ENCODE results near the gene CBX2. TPM values are rescaled to one million over a fixed set of nuclear protein-coding genes. Genes with fewer than 3 reads are reported as not detected.
A peak's percentile ranks its signal among the peaks of the same experiment; 100 is the strongest.

CBX2 gene
- total RNA-seq, 1 donor from 2014 or later: 53.5 TPM

DNA sequence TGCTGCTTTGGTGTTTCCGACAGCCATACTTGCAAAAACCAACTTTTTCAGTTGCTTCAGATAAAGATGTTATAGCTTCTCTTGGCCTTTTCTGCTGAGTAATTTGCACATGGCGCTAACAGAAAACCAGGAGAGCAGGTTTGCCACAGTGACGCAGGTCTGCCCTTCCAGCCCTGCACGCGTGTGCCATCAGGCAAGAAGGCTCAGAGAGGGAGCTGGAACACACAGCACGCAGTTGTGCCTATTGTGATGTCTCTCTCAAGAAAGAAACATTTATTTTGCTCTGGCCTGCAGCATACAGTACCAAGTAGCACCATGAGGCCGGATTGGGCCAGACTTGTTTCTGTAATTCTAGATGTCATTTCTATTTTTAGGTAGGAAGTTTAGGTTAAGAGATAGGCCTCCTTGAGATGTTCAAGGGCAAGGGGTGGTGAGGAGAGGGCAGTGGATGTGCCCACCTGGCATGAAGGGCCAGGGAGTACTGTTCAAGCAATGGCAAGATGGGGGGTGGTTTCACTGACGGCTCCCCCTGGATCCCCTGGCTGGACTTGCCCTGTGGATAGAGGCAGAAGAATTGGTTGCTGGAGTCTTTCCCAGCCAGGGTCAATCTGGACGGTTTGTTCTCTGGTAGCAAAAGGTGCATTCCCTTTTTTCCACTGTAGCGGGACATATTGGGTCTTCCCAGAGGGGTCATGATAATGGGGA is 1.9 kb downstream of the CBX2 start:
- no peak for DNase-seq (ENCODE audit: low spot score)
- no peaks in the 10 kb centered on the region for H3K36me3 ChIP-seq

DNA sequence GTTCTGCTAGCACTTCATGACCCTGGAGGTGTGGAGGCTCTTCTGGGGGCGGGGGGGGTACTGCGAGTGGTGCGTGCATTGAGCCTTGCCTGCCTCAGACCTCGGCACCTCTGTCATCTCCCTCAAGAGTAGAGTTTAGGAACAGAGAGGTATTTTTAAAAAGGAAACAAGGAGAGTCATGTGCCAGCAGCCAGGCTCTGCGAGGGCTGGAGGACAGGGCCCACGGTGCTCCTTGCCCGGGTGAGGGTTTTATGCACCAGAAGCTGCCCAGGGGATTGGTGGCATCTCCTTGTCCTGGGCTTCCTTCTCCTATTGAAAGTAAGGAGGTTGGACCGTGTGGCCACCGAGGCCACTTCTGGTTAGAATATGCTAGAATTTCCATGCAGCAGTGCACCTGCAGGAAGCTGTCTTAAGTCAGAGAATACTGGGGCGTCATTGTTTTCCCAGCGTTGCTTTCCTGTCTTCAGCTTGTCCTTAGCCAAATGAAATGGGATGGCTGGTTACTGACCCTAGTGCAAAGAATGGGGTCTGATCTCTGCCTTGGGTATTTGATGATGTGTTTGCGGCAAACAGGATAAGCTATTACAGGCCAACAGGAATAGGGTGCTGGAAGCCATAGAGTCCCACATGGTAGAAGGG is 3.2 kb downstream of the CBX2 start:
- H3K27ac ChIP-seq: no peak overlapping the region
- peaks cover 45% of the 10 kb centered on the region for H3K4me1 Mint-ChIP-seq
- DNase-seq (ENCODE audit: low spot score): no peak
- no peak overlapping the region for H3K9ac ChIP-seq
- TF ChIP-seq, protein P1, sequence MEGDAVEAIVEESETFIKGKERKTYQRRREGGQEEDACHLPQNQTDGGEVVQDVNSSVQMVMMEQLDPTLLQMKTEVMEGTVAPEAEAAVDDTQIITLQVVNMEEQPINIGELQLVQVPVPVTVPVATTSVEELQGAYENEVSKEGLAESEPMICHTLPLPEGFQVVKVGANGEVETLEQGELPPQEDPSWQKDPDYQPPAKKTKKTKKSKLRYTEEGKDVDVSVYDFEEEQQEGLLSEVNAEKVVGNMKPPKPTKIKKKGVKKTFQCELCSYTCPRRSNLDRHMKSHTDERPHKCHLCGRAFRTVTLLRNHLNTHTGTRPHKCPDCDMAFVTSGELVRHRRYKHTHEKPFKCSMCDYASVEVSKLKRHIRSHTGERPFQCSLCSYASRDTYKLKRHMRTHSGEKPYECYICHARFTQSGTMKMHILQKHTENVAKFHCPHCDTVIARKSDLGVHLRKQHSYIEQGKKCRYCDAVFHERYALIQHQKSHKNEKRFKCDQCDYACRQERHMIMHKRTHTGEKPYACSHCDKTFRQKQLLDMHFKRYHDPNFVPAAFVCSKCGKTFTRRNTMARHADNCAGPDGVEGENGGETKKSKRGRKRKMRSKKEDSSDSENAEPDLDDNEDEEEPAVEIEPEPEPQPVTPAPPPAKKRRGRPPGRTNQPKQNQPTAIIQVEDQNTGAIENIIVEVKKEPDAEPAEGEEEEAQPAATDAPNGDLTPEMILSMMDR (IDR thresholded peaks at IDR 0.05): no peak
- TF ChIP-seq EZH2phosphoT487 (IDR thresholded peaks at IDR 0.05) (no peak), EZH2 (IDR thresholded peaks at IDR 0.05) (no peak)
- H3K27me3 ChIP-seq: no peaks in the 10 kb centered on the region
- no peak overlapping the region for H3K4me2 ChIP-seq
- no peaks in the 10 kb centered on the region for H3K9me3 ChIP-seq (ENCODE audit: low read depth)
- H3K79me2 ChIP-seq (ENCODE audit: low read depth): peaks cover 44% of the 10 kb centered on the region
- H3K36me3 Mint-ChIP-seq: peaks cover 29% of the 10 kb centered on the region
- no peaks in the 10 kb centered on the region for H3K36me3 ChIP-seq
- no peak overlapping the region for H3K4me3 ChIP-seq
- peaks cover 19% of the 10 kb centered on the region for H3F3A ChIP-seq (ENCODE audit: low read depth)
- no peak overlapping the region for H2AFZ ChIP-seq (replicated peaks)
- no peak overlapping the region for H3K4me3 Mint-ChIP-seq
- H3K4me1 ChIP-seq: peaks cover 29% of the 10 kb centered on the region
- H3K27me3 Mint-ChIP-seq (ENCODE audit: insufficient read depth, low read depth): peaks cover 10% of the 10 kb centered on the region
- H3K27ac Mint-ChIP-seq: no peak overlapping the region
- H3K9me3 Mint-ChIP-seq: no peaks in the 10 kb centered on the region
- peaks cover 75% of the 10 kb centered on the region for H4K20me1 ChIP-seq (ENCODE audit: low read depth)

More for the DNA sequence above, 1.9 kb downstream of the CBX2 start:
- peak overlapping the region; percentile 98 for H3K4me3 Mint-ChIP-seq
- no peak overlapping the region for H3K9ac ChIP-seq
- peaks cover 25% of the 10 kb centered on the region for H3K36me3 Mint-ChIP-seq
- H3K27me3 ChIP-seq: peaks cover 2% of the 10 kb centered on the region
- peaks cover 11% of the 10 kb centered on the region for H3K27me3 Mint-ChIP-seq (ENCODE audit: insufficient read depth, low read depth)
- H2AFZ ChIP-seq (replicated peaks): no peak overlapping the region
- TF ChIP-seq, protein P1 (IDR thresholded peaks at IDR 0.05): no peak
- TF ChIP-seq EZH2phosphoT487 (IDR thresholded peaks at IDR 0.05): no peak
- no peak for TF ChIP-seq EZH2 (IDR thresholded peaks at IDR 0.05)
- H3K27ac ChIP-seq: no peak overlapping the region
- H3K4me1 ChIP-seq: peaks cover 41% of the 10 kb centered on the region
- H3K9me3 Mint-ChIP-seq: no peaks in the 10 kb centered on the region
- peak overlapping the region; percentile 93 for H3K4me2 ChIP-seq
- H3K27ac Mint-ChIP-seq: no peak overlapping the region
- H3F3A ChIP-seq (ENCODE audit: low read depth): peaks cover 20% of the 10 kb centered on the region
- peak overlapping the region; percentile 98 for H3K4me3 ChIP-seq
- H3K4me1 Mint-ChIP-seq: peaks cover 55% of the 10 kb centered on the region
- H3K79me2 ChIP-seq (ENCODE audit: low read depth): peaks cover 46% of the 10 kb centered on the region
- no peaks in the 10 kb centered on the region for H3K9me3 ChIP-seq (ENCODE audit: low read depth)
- peaks cover 62% of the 10 kb centered on the region for H4K20me1 ChIP-seq (ENCODE audit: low read depth)

DNA sequence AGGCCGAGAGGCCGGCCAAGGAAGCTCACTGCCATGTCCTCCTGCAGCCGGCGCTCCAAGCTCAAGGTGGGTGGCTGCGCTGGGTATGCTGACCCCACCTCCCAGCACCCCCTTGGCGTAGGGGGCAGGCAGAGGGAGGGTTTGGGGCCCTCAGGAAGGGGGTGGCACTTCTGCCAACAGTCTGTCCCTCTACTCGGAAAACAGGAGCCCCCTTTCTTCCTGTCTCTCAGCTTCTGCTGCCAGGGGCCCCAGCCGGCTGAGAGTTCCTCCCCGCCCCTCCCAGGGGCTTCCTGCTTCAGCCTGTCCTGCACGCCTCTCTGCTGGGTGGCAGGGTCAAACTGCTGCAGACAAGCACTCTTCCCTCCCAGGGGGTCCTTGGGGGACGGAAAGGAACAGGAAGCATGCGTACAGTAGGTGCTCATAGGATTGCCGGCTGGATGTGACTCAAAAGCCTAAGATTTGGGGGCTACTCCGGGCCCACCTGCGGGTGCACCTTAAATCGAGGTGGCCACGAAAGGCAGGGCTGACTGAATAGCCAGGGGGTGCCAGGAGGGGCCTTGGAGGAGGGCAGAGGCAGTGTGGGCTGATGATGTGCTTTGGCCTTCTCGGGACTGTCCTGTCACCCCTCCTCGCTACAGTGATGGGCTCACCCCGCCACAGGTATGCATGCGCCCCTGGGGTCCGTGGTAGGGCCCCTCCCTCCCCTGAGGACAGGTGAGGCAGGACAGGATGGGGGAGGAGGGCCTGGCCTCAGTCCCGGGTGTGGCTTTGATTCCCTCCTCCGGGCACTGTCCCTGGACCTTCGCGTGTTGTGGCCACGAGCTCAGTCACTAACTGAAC is 4.0 kb downstream of the CBX2 start:
- no peaks in the 10 kb centered on the region for H3K36me3 ChIP-seq
- H3K9ac ChIP-seq: no peak overlapping the region
- H3F3A ChIP-seq (ENCODE audit: low read depth): peaks cover 19% of the 10 kb centered on the region
- H3K79me2 ChIP-seq (ENCODE audit: low read depth): peaks cover 44% of the 10 kb centered on the region
- H3K27ac ChIP-seq: no peak overlapping the region
- no peak overlapping the region for H3K4me2 ChIP-seq
- peaks cover under 1% of the 10 kb centered on the region for H3K27me3 ChIP-seq
- H3K36me3 Mint-ChIP-seq: peaks cover 29% of the 10 kb centered on the region
- H3K4me1 ChIP-seq: peaks cover 20% of the 10 kb centered on the region
- no peak for DNase-seq (ENCODE audit: low spot score)
- no peak for TF ChIP-seq EZH2phosphoT487 (IDR thresholded peaks at IDR 0.05)
- TF ChIP-seq, protein P1 (IDR thresholded peaks at IDR 0.05): no peak
- no peak for TF ChIP-seq EZH2 (IDR thresholded peaks at IDR 0.05)
- no peaks in the 10 kb centered on the region for H3K9me3 ChIP-seq (ENCODE audit: low read depth)
- no peak overlapping the region for H2AFZ ChIP-seq (replicated peaks)
- no peak overlapping the region for H3K4me3 Mint-ChIP-seq
- no peak overlapping the region for H3K27ac Mint-ChIP-seq
- peaks cover 84% of the 10 kb centered on the region for H4K20me1 ChIP-seq (ENCODE audit: low read depth)
- peaks cover 37% of the 10 kb centered on the region for H3K4me1 Mint-ChIP-seq
- H3K9me3 Mint-ChIP-seq: no peaks in the 10 kb centered on the region
- peaks cover 15% of the 10 kb centered on the region for H3K27me3 Mint-ChIP-seq (ENCODE audit: insufficient read depth, low read depth)
- no peak overlapping the region for H3K4me3 ChIP-seq
